Endothelial cell of umbilical vein (primary cell): Measurements from ENCODE around the gene CARD10. TPM values are rescaled to one million over a fixed set of nuclear protein-coding genes. Genes with fewer than 3 reads are reported as not detected.
"Not testable (repeated sequence)": the region's sequence is repeated elsewhere in the genome, so short reads cannot be mapped to it uniquely, and the experiment has no call there.

Experiments
- BruUV-seq: library from RNA; stranded (reverse); fragments of 400-500 nt; replicated peaks from 2 replicates; lab custom pipeline; 2021; lab: Mats Ljungman, UMichigan
- CTCF ChIA-PET: fragments of 300-600, 350-600 bp; sonication (Branson Sonifier 250); formaldehyde crosslinking; loops from one replicate; lab custom pipeline; 2021; ENCODE audit warnings: antibody characterized with exemption, inconsistent platforms; lab: Charles Lee
- POLR2A ChIA-PET: fragments of 300-600, 350-600 bp; sonication (Branson Sonifier 250); formaldehyde crosslinking; loops from one replicate; lab custom pipeline; 2021; ENCODE audit warnings: antibody characterized with exemption, inconsistent platforms; lab: Charles Lee
- DNase-seq: peaks from one replicate; pipeline ENCODE4 v3.0.0-alpha.2; 2011; ENCODE audit warnings: low read depth, low spot score
- FAIRE-seq: peaks from 2 replicates; lab custom pipeline; 2011; peaks lifted over from hg19 to GRCh38; lab: Jason Lieb, UNC
- H2AFZ ChIP-seq: 2 replicates; pipeline ENCODE4 v1.6.0; 2012; ENCODE audit warnings: low read depth, low read length, control low read depth, inconsistent platforms
- H3K27ac ChIP-seq: 2 replicates; pipeline ENCODE4 v1.5.1; 2011; ENCODE audit warnings: low read depth, mild to moderate bottlenecking, control low read depth, low read length, moderate library complexity; ENCODE audit not compliant: insufficient read depth
- H3K27me3 ChIP-seq, 2 experiments: 2 replicates each; pipeline versions ENCODE4 v1.6.0 to v1.6.1; 2011; ENCODE audit warnings: low read length in 2 of 2, mixed read lengths in 1 of 2; ENCODE audit not compliant: control insufficient read depth in 2 of 2, insufficient read depth in 2 of 2
- H3K36me3 ChIP-seq, 2 experiments: 2 replicates in 1 of 2; 3 replicates in 1 of 2; pipeline ENCODE4 v1.5.1; 2011; ENCODE audit warnings: low read length in 2 of 2, mild to moderate bottlenecking in 1 of 2, moderate library complexity in 1 of 2; ENCODE audit not compliant: control insufficient read depth in 2 of 2, insufficient read depth in 2 of 2; ENCODE audit errors: extremely low read depth in 1 of 2
- H3K4me1 ChIP-seq: 3 replicates; pipeline ENCODE4 v1.5.1; 2011; ENCODE audit warnings: mild to moderate bottlenecking, low read length; ENCODE audit not compliant: control insufficient read depth, insufficient read depth; ENCODE audit errors: extremely low read depth
- H3K4me2 ChIP-seq: 2 replicates; pipeline ENCODE4 v1.6.1; 2011; ENCODE audit warnings: low read length, control low read depth, mixed read lengths; ENCODE audit not compliant: insufficient read depth
- H3K4me3 ChIP-seq, 3 experiments: fragments of 200-600 bp in 1 of 3; sonication (generic), shearing (Covaris generic) in 1 of 3; replicated peaks in 1 of 3; 2 replicates each; pipeline ENCODE4 v1.5.1; 2011 to 2016; ENCODE audit warnings: control low read depth in 3 of 3, low read length in 3 of 3, mild to moderate bottlenecking in 2 of 3, inconsistent platforms in 1 of 3, low read depth in 1 of 3, moderate library complexity in 1 of 3; ENCODE audit not compliant: insufficient read depth in 1 of 3
- H3K79me2 ChIP-seq: 2 replicates; pipeline ENCODE4 v1.6.0; 2012; ENCODE audit warnings: low read length, inconsistent platforms; ENCODE audit not compliant: control insufficient read depth, insufficient read depth
- H3K9ac ChIP-seq: replicated peaks from 2 replicates; pipeline ENCODE3; 2011; ENCODE audit warnings: low read length, control low read depth; ENCODE audit not compliant: insufficient read depth; ENCODE audit errors: extremely low read depth
- H3K9me1 ChIP-seq: replicated peaks from 3 replicates; pipeline ENCODE4 v1.6.0; 2011; ENCODE audit warnings: mild to moderate bottlenecking, low read length; ENCODE audit not compliant: control insufficient read depth, insufficient read depth; ENCODE audit errors: extremely low read depth
- H3K9me3 ChIP-seq: replicated peaks from 2 replicates; pipeline ENCODE4 v1.5.1; 2012; ENCODE audit warnings: low read length, inconsistent platforms; ENCODE audit not compliant: control insufficient read depth, insufficient read depth
- H4K20me1 ChIP-seq: replicated peaks from 2 replicates; pipeline ENCODE3; 2011; ENCODE audit warnings: mild to moderate bottlenecking, low read length; ENCODE audit not compliant: control insufficient read depth, insufficient read depth; ENCODE audit errors: extremely low read depth
- dilution Hi-C: fragments of 300-500 bp; cut with MboI; formaldehyde crosslinking; loops from one replicate; pipeline ENCODE4 v1.15.0; 2019; ENCODE audit warnings: low sequenced_read_pairs; ENCODE audit not compliant: extremely low pct_ligation_motif_present
- intact Hi-C: fragments of 100-400 bp; cut with micrococcal nuclease; formaldehyde crosslinking; loops from one replicate; pipeline ENCODE4 v1.10.0; 2022
- polyA plus RNA-seq, 4 experiments: library from polyadenylated mRNA; depleted of rRNA in 3 of 4; stranded (reverse) in 3 of 4; unstranded in 1 of 4; fragments of >200 nt; gene quantifications; 2 replicates each; pipeline versions ENCODE4 v1.2.1 to v1.2.3, GENCODE V29; 2011 to 2012; ENCODE audit warnings: missing spikeins in 1 of 4
- total RNA-seq: library from RNA; stranded (reverse); gene quantifications from 2 replicates; pipeline ENCODE4 v1.2.3, GENCODE V29; 2021

Gene CARD10
- total and polyA plus RNA-seq, 2 donors (not counting 3 experiments of a cell fraction or from before 2014, with no cell fraction given) = 36.1 to 39.5 TPM

- H3K9me3 ChIP-seq, POLR2A ChIA-PET, dilution Hi-C loops, H3K9me1 ChIP-seq, FAIRE-seq, H3K4me2 ChIP-seq, H3K36me3 ChIP-seq, H2AFZ ChIP-seq, BruUV-seq, H3K27ac ChIP-seq, intact Hi-C loops, DNase-seq, H3K79me2 ChIP-seq, H3K9ac ChIP-seq, H4K20me1 ChIP-seq, H3K27me3 ChIP-seq, H3K4me3 ChIP-seq: not testable (repeated sequence)
- H3K4me1 ChIP-seq = peaks cover 13% of the 10 kb centered on the region
- CTCF ChIA-PET = interaction anchor here (1.2 to 1.8 kb wide), 6 partner anchors 18 to 79 kb away, joined by 3 to 6 read pairs (median 4); no protein-coding TSS in a partner anchor
These were observed 8.7 kb upstream of the CARD10 start for GRCh38 chr22:37527952-37528351.

GRCh38 chr22:37527081-37527752, 8.0 kb upstream of the CARD10 start:
- BruUV-seq, H3K9me1 ChIP-seq, H3K4me2 ChIP-seq, H3K9ac ChIP-seq, H3K4me3 ChIP-seq, DNase-seq, H3K79me2 ChIP-seq, H2AFZ ChIP-seq, POLR2A ChIA-PET, intact Hi-C loops, FAIRE-seq, H3K27ac ChIP-seq, H3K36me3 ChIP-seq, H4K20me1 ChIP-seq, dilution Hi-C loops, H3K27me3 ChIP-seq, H3K9me3 ChIP-seq: not testable (repeated sequence)
- peaks cover 13% of the 10 kb centered on the region for H3K4me1 ChIP-seq
- CTCF ChIA-PET = interaction anchor here (0.7 to 1.8 kb wide), 7 partner anchors 11 to 80 kb away, joined by 3 to 6 read pairs (median 4); no protein-coding TSS in a partner anchor
